ENCODE results near the gene DNAJC24.

- TF ChIP-seq, protein P1, sequence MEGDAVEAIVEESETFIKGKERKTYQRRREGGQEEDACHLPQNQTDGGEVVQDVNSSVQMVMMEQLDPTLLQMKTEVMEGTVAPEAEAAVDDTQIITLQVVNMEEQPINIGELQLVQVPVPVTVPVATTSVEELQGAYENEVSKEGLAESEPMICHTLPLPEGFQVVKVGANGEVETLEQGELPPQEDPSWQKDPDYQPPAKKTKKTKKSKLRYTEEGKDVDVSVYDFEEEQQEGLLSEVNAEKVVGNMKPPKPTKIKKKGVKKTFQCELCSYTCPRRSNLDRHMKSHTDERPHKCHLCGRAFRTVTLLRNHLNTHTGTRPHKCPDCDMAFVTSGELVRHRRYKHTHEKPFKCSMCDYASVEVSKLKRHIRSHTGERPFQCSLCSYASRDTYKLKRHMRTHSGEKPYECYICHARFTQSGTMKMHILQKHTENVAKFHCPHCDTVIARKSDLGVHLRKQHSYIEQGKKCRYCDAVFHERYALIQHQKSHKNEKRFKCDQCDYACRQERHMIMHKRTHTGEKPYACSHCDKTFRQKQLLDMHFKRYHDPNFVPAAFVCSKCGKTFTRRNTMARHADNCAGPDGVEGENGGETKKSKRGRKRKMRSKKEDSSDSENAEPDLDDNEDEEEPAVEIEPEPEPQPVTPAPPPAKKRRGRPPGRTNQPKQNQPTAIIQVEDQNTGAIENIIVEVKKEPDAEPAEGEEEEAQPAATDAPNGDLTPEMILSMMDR (IDR thresholded peaks at IDR 0.05; ENCODE audit: borderline replicate concordance, extremely low read depth, low read length, poor library complexity, severe bottlenecking) = no peak
- no peak for TF ChIP-seq EZH2 (IDR thresholded peaks at IDR 0.05; ENCODE audit: borderline replicate concordance, low read depth, low read length, severe bottlenecking)
These were observed 55.0 kb downstream of the DNAJC24 start for GRCh38 chr11:31424652-31425051.
